HuH-7.5 (cell line): Measurements from ENCODE around the gene UTY.

Experiments
- DNase-seq: peaks from one replicate; pipeline ENCODE4 v3.0.0; 2011; ENCODE audit warnings: low spot score

The UTY gene

DNA sequence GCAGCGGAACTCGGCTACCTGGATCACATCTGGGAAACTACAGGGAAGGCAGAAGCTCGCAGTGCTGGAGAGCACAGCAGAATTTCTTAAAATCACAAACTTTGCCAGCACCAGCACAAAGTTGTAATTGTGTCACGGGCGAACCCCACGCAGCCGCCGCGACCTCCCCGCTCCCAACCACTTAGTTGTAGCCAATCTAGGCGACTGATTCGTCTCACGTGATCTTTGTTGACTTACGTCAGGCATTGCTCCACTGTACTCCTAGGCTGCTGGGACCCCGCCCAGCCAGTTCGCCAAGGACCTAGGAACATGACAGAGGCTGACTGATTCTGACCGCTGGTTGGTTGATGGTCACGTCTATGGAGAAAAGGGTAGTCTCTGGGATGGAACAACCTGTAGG lies at the start of gene UTY:
TSS of gene UTY (minus strand) at position 206 of the 400 bp plus-strand sequence. CDS start 368 bp downstream, outside the sequence.
- DNase-seq, result no peak

DNA sequence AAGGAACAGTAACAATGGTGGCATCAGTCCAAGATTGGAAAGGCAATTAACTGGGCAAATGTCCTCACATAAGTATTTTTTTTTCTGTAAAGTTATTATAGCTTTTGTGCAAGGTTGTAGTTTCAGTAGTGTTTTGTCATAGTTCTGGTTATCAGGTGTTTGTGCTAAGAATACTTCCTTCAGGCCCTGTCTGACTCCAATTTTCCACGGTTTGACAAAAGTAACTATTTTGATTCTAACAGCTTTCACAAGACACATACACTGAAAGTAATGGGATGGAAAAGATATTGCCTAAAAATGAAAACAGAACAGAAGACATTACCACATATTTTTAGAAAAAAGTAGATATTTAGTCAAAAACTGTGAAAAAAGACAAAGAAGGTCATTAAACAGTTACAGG lies 40.6 kb upstream of the UTY start:
- no peak for DNase-seq

GRCh38 chrY:13501215-13501614 lies 21.4 kb upstream of the UTY start:
- no peak for DNase-seq

DNA sequence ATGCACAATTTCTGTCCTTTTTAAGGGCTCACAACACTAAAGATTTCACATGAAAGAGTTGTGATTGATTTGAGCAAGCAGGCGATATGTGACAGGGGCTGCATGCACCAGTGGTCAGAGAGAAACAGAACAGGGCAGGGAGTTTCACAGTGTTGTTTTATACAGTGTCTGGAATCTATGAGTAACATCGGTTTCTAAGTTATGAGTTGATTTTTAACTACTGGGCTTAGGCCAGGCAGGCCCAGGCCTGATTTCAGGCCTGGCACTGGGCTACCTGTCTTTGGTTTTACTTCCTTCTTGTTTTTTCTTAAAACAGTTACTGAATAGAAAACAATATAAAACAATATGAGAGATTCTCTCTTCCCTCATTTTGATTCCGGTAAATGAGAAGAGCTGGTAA lies 13.9 kb upstream of the UTY start:
- DNase-seq, result no peak

- DNase-seq, result no peak
These were observed 12.6 kb upstream of the UTY start for GRCh38 chrY:13492408-13492807.

DNA sequence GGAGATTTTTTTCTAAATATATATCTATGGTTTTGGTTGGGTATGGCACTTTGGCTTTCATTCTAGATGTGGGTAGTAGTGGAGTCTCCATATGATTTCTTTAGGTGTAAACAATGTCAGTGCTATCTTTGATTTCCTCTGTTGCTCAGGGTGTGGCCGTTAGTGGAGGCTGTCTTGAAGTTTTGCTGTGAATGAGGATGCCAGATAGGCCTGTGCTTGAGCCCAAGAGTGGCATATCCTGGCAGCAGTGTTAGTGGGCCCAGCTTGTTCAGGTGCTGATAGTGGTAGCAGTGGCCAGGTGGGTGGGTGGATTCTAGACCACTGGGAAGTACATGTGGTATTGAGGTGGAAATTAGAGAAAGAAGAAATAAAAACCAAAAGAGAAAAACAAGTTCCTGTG lies 8.9 kb upstream of the UTY start:
- no peak for DNase-seq

DNA sequence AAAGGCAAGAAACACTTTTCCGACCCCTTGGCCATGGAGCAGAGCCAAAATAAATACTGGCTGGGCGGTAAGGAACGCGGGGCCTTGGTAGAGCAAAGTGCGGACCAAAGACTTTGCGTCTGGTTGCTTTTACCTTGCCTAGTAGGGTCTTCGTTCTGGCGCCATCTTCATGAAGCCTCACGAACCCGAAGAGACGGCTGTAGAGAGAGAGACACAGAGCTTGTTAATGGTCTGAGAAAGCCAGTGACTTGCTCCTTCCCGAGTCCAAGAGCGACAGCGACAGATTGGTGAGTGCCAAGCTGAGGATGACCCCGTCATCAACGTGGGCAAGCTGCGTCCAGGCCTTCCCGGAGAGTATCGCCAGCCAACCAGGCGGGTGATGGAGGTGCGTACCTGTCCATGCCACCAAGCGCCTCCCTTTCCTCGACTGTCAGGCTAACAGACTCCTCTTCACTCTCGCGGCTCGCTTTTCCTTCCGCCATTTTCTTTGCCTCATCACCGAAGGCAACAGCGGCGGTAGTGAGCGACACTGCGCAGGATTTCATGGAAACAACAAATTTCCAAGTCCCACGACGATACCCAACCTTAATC lies 617 bp downstream of the UTY start:
- no peak for DNase-seq

GRCh38 chrY:13478126-13478785 lies 1.6 kb downstream of the UTY start:
- DNase-seq, result no peak

GRCh38 chrY:13474997-13475396 lies 4.8 kb downstream of the UTY start:
- DNase-seq, result no peak

DNA sequence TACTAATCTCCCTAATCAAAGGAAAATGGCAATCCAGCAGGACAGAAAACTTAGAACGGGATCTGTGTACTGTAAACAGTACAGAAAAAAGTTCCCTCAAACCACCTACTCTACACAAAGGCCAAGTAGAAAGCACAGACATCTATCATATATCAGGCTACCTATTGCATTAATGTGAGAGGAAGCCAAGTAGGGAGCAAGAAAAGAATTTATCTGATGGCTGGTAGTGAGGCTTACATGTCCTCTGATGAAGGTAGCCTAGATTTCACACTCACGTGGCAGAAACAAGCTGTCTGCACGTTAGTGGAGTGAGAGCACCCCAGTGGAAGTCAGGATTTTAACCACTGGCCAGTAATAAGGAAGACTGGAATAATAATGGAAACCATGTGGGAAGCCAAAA lies 28.3 kb downstream of the UTY start:
- no peak for DNase-seq

GRCh38 chrY:13450596-13451130 lies 29.2 kb downstream of the UTY start:
- DNase-seq, result no peak

DNA sequence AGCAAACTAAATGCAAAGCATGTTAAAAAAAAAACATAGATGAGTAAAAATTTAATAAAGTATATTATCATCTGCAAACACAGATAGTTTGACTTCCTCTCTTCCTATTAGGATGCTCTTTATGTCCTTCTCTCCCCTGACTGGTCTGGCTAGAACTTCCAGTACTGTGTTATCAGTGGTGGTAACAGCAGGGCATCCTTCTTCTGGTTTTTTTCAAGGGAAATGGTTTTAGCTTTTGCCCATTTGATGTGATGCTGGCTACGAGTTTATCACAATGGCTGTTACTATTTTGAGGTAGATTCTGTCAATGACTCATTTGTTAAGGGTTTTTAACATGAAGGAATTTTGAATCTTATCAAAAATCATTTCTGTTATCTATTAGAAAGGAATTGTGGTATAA lies 34.3 kb downstream of the UTY start:
- no peak for DNase-seq

DNA sequence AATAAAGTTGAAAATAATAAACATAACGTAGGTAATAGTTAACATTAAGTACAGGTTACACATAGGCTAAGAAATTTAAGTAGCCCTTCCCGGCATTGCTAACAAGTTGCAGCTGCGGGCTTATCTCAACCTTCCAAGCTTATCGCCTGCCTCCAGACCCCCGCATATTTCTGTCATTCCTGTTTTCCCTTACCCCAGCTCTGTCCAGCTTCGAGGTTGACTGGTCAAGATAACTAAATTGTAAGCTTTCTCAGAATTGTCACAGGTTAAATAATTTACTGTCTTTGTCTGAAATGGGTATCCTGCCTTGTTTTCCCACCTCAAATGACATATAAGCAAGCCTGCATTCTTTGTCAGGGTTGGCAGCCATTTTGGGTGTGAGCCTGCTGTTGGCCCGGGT lies 36.7 kb downstream of the UTY start:
- no peak for DNase-seq

GRCh38 chrY:13440811-13441210 lies 39.0 kb downstream of the UTY start:
- DNase-seq, result no peak

GRCh38 chrY:13435968-13436937 lies 43.6 kb downstream of the UTY start:
- DNase-seq, result no peak

- DNase-seq, result no peak
These were observed 44.4 kb downstream of the UTY start for GRCh38 chrY:13435206-13435967.

GRCh38 chrY:13432293-13433025 lies 47.4 kb downstream of the UTY start:
- no peak for DNase-seq

GRCh38 chrY:13429551-13429950 lies 50.3 kb downstream of the UTY start:
- DNase-seq, result no peak

GRCh38 chrY:13423281-13423732 lies 56.5 kb downstream of the UTY start:
- DNase-seq, result no peak

DNA sequence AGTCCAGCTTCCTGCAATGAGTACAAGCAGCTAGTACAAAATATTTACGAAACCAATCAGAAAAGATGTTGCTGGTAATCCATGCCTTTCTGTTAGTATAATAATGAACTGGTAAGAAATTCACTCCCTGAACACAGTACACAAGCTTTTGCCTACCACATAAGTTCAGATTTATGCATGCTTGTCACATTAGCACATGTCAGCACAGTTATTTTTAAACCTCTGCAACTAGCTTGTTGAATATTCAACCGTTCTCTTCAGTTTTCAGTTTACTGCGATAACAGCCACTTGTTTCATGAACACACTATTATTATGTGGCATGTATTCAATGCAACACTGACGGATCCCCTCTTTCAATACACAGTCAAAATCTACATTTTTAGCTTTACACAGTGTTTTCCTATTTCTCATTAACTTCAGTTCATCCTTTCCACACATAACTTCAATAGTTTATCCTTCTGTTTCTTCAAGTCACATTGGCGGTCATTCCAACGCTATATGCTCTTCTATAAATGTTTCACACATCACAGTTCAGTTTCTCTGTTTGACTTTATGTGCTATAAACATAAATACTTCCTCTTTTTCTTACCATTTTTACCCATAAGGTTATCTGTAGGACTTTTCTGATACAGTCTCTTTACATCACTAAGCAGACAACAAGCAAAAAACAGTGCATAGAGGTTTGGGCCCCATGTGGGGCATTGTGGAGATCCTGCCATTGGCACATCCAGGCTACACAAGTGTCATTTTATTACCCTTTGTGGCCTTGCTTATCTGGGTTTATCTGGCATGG lies 62.8 kb downstream of the UTY start:
- DNase-seq, result no peak
